ENCODE data around the gene MYH11.
"Not testable (repeated sequence)": the region's sequence is repeated elsewhere in the genome, so short reads cannot be mapped to it uniquely, and the experiment has no call there.

- TF ChIP-seq, protein P1, sequence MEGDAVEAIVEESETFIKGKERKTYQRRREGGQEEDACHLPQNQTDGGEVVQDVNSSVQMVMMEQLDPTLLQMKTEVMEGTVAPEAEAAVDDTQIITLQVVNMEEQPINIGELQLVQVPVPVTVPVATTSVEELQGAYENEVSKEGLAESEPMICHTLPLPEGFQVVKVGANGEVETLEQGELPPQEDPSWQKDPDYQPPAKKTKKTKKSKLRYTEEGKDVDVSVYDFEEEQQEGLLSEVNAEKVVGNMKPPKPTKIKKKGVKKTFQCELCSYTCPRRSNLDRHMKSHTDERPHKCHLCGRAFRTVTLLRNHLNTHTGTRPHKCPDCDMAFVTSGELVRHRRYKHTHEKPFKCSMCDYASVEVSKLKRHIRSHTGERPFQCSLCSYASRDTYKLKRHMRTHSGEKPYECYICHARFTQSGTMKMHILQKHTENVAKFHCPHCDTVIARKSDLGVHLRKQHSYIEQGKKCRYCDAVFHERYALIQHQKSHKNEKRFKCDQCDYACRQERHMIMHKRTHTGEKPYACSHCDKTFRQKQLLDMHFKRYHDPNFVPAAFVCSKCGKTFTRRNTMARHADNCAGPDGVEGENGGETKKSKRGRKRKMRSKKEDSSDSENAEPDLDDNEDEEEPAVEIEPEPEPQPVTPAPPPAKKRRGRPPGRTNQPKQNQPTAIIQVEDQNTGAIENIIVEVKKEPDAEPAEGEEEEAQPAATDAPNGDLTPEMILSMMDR (IDR thresholded peaks at IDR 0.05): not testable (repeated sequence)
- not testable (repeated sequence) for TF ChIP-seq POLR2A, POLR2AphosphoS5, EP300 (IDR thresholded peaks at IDR 0.05)
Observed at GRCh38 chr16:15812401-15812750, 44.5 kb downstream of the MYH11 start.
